ENCODE results near the gene SDS. TPM values are rescaled to one million over a fixed set of nuclear protein-coding genes. Genes with fewer than 3 reads are reported as not detected.

Gene SDS
- total and polyA plus RNA-seq, 2 experiments from 2014 or later: 0.39 to 0.43 TPM

GRCh38 chr12:113392520-113392919 is 11.2 kb downstream of the SDS start:
- H3K4me1 ChIP-seq (ENCODE audit: insufficient read depth): no peaks in the 10 kb centered on the region
- H3K4me3 ChIP-seq: no peak overlapping the region
- no peaks in the 10 kb centered on the region for H3K36me3 ChIP-seq (replicated peaks; ENCODE audit: insufficient read depth, low read depth)
- 82% methylated on average over 7 of the region's 7 CpGs for WGBS (ENCODE audit: low lambda C conversion rate, missing lambda C conversion rate)
- H4K20me1 ChIP-seq (ENCODE audit: insufficient read depth, poor library complexity, severe bottlenecking): no peaks in the 10 kb centered on the region
- H3K9me2 ChIP-seq (replicated peaks; ENCODE audit: insufficient read depth): no peaks in the 10 kb centered on the region
- H3K27ac ChIP-seq: no peak overlapping the region
- H3K27me3 ChIP-seq: no peaks in the 10 kb centered on the region
- H3K79me2 ChIP-seq: no peaks in the 10 kb centered on the region
- no peak overlapping the region for H3K4me2 ChIP-seq
- H3K9me3 ChIP-seq (ENCODE audit: low read depth): no peaks in the 10 kb centered on the region
- no peak for TF ChIP-seq EZH2 (IDR thresholded peaks at IDR 0.05; ENCODE audit: borderline replicate concordance)
- no peak for TF ChIP-seq EZH2phosphoT487 (IDR thresholded peaks at IDR 0.05; ENCODE audit: low read depth, severe bottlenecking, unreplicated experiment)
- no peak for TF ChIP-seq CTCF (IDR thresholded peaks at IDR 0.05; ENCODE audit: poor library complexity)
- no peak for DNase-seq (ENCODE audit: low spot score)
- no peak overlapping the region for H2AFZ ChIP-seq

GRCh38 chr12:113391650-113392337 is 11.9 kb downstream of the SDS start:
- Histone ChIP-seq H3K4me3 (no peak overlapping the region), H3K27ac (no peak overlapping the region), H2AFZ (no peak overlapping the region), H3K4me2 (no peak overlapping the region), H3K79me2 (no peaks in the 10 kb centered on the region), H3K36me3 (replicated peaks; ENCODE audit: insufficient read depth, low read depth) (no peaks in the 10 kb centered on the region), H4K20me1 (ENCODE audit: insufficient read depth, poor library complexity, severe bottlenecking) (no peaks in the 10 kb centered on the region), H3K9me2 (replicated peaks; ENCODE audit: insufficient read depth) (no peaks in the 10 kb centered on the region), H3K27me3 (no peaks in the 10 kb centered on the region), H3K9me3 (ENCODE audit: low read depth) (no peaks in the 10 kb centered on the region), H3K4me1 (ENCODE audit: insufficient read depth) (no peaks in the 10 kb centered on the region)
- no peak for TF ChIP-seq EZH2phosphoT487 (IDR thresholded peaks at IDR 0.05; ENCODE audit: low read depth, severe bottlenecking, unreplicated experiment)
- no peak for TF ChIP-seq EZH2 (IDR thresholded peaks at IDR 0.05; ENCODE audit: borderline replicate concordance)
- TF ChIP-seq CTCF (IDR thresholded peaks at IDR 0.05; ENCODE audit: poor library complexity): no peak
- 91% methylated on average over 9 of the region's 9 CpGs for WGBS (ENCODE audit: low lambda C conversion rate, missing lambda C conversion rate)
- DNase-seq (ENCODE audit: low spot score): no peak

GRCh38 chr12:113391145-113391544 is 12.5 kb downstream of the SDS start:
- Histone ChIP-seq H3K4me1 (ENCODE audit: insufficient read depth) (no peaks in the 10 kb centered on the region), H3K79me2 (no peaks in the 10 kb centered on the region), H3K27me3 (no peaks in the 10 kb centered on the region), H3K36me3 (replicated peaks; ENCODE audit: insufficient read depth, low read depth) (no peaks in the 10 kb centered on the region), H2AFZ (no peak overlapping the region), H3K27ac (no peak overlapping the region), H3K9me3 (ENCODE audit: low read depth) (no peaks in the 10 kb centered on the region), H3K4me3 (no peak overlapping the region), H4K20me1 (ENCODE audit: insufficient read depth, poor library complexity, severe bottlenecking) (no peaks in the 10 kb centered on the region), H3K4me2 (no peak overlapping the region), H3K9me2 (replicated peaks; ENCODE audit: insufficient read depth) (no peaks in the 10 kb centered on the region)
- no peak for TF ChIP-seq EZH2 (IDR thresholded peaks at IDR 0.05; ENCODE audit: borderline replicate concordance)
- TF ChIP-seq EZH2phosphoT487 (IDR thresholded peaks at IDR 0.05; ENCODE audit: low read depth, severe bottlenecking, unreplicated experiment): no peak
- TF ChIP-seq CTCF (IDR thresholded peaks at IDR 0.05; ENCODE audit: poor library complexity): no peak
- 94% methylated on average over 3 of the region's 3 CpGs for WGBS (ENCODE audit: low lambda C conversion rate, missing lambda C conversion rate)
- no peak for DNase-seq (ENCODE audit: low spot score)
